ENCODE results near the gene AREG.

The AREG gene

DNA sequence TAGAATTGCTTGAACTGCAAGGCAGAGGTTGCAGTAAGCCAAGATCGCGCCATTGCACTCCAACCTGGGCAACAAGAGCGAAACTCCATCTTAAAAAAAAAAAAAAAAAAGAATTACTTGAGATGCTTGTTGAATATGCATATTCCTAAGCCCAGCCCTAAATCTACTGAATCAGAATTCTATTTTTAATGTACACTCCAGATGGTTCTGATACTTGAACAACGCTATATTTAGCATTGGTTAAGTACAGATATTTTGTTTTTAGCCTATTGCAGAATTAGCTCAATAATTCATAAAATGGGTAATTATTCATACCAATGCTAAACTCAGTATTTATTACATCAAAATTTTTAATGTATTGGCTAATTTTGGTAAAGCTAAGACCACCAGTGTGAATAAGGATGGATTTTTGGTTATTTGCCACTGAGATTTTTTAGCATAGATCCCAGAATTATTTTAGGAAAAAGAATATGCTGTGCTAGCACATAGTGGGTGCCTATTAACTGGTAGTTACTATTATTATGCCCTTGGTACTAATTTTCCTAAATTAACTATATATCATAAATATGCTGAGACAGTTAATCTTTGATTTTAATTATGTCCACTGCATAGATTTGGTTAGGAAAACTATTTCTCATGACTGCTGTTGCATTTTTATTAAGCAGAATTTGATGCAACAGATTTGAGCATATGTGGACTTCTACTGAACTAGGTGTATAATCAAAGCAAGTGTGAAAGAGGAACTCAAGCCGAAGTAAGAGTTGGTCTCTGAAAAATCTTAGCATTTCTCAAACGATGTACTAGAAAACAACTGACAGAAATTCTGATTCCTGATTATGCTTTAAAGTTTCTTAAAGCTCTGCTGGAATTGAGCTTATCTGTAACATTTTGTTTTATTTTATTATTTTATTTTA is 9.2 kb downstream of the AREG start:
- no peaks in the 10 kb centered on the region for H3K4me1 ChIP-seq
- DNase-seq: no peak

DNA sequence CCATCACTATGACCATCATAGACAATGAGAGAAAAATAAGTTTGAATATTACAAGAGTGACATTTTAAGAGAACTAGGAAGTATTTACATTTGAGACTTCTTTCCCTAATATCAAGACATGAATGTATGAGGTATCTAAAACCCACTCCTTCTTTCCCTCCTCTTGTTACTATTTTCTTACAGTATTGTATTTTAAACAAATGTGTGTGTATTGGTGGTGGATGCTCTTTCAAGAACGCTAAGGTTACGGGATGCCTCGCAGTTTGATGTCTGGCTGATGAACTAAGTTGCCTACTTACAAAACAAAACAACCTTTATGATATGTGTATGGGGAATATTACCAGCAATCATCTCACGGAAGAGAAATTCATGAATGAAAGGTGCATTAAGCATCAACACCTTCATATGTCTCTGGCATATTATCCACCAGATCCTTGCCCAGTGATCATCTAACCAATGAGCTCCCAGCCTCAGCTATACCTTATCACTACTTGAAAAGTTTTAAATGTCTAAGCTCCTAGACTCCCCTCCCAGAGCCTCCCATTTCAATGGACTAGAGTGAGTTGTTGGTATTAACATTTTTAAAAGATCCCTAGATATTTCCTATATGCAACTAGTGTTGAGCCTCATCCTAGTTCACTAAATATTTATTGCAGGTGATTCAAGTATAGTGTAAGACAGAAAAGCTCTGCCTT is 10.6 kb downstream of the AREG start:
- Histone ChIP-seq H3K4me3 (ENCODE audit: low read depth, low read length) (no peak overlapping the region), H3K36me3 (no peaks in the 10 kb centered on the region), H3K4me1 (no peaks in the 10 kb centered on the region), H3K9me3 (no peaks in the 10 kb centered on the region), H3K27me3 (no peaks in the 10 kb centered on the region)
- DNase-seq: no peak
- TF ChIP-seq, protein P1, sequence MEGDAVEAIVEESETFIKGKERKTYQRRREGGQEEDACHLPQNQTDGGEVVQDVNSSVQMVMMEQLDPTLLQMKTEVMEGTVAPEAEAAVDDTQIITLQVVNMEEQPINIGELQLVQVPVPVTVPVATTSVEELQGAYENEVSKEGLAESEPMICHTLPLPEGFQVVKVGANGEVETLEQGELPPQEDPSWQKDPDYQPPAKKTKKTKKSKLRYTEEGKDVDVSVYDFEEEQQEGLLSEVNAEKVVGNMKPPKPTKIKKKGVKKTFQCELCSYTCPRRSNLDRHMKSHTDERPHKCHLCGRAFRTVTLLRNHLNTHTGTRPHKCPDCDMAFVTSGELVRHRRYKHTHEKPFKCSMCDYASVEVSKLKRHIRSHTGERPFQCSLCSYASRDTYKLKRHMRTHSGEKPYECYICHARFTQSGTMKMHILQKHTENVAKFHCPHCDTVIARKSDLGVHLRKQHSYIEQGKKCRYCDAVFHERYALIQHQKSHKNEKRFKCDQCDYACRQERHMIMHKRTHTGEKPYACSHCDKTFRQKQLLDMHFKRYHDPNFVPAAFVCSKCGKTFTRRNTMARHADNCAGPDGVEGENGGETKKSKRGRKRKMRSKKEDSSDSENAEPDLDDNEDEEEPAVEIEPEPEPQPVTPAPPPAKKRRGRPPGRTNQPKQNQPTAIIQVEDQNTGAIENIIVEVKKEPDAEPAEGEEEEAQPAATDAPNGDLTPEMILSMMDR (IDR thresholded peaks at IDR 0.05; ENCODE audit: low read depth, low read length): no peak

More for the DNA sequence above, 9.2 kb downstream of the AREG start:
- Histone ChIP-seq H3K4me3 (ENCODE audit: low read depth, low read length) (no peak overlapping the region), H3K9me3 (no peaks in the 10 kb centered on the region), H3K27me3 (no peaks in the 10 kb centered on the region), H3K36me3 (no peaks in the 10 kb centered on the region)
- TF ChIP-seq, protein P1 (IDR thresholded peaks at IDR 0.05; ENCODE audit: low read depth, low read length): no peak

DNA sequence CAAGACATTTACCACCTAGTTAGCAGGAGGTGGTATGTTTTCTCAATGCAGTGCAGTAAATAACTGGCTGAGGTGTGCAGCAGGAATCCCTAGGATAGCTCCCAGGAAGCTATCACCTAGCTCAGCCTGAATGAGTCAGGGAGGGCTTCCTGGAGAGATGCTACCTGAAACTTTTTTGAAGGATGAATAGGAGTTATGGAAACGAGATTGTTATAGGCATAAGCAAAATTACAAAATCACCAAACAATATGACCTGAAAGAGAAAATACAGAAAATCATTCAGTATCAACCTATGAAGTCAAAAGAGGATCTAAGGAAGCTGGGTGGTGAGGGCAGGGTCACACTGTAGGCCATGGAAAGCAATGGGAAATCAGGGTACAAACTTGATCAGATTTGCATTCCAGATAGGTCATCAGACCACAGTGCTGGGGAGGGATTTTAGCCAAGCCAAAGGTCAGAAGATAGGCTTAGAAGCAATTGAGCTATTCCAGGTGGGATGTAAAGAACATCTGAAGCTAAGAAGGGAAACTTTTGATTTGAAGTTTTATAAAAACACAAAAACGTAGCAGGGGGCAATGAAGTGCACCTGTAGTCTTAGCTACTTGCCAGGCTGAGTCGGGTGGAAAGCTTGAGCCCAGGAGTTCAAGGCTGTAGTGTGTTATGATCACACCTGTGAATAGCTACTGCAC is 11.3 kb downstream of the AREG start:
- DNase-seq: no peak
- TF ChIP-seq, protein P1 (IDR thresholded peaks at IDR 0.05; ENCODE audit: low read depth, low read length): no peak
- Histone ChIP-seq H3K27me3 (no peaks in the 10 kb centered on the region), H3K4me1 (no peaks in the 10 kb centered on the region), H3K36me3 (no peaks in the 10 kb centered on the region), H3K4me3 (ENCODE audit: low read depth, low read length) (no peak overlapping the region), H3K9me3 (no peaks in the 10 kb centered on the region)

DNA sequence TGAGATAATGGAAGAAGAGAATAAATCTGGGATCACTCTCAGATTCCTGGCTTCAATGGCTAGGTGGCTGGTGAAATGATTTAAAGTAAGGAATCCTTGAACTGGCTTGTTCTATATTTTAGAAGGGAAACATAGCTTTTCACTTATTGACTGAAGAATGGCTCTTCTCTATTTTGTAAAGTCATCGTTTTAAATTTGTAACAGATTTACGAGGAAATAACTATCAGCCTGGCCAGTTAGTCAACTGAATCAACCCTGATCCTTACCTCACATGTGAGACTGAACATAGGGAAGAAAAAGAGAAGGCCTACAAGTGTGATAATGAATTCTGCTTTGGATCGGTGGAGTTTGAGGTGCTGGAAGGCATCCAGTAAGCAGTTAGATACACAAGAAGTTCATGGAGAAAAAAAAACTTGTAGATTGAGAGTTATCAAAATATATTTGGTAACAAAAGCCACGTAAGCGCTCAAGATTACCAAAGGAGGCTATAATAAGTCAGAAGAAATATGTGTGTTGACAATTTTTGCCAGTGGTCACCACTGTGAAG is 12.0 kb downstream of the AREG start:
- Histone ChIP-seq H3K9me3 (no peaks in the 10 kb centered on the region), H3K36me3 (no peaks in the 10 kb centered on the region), H3K4me3 (ENCODE audit: low read depth, low read length) (no peak overlapping the region), H3K4me1 (no peaks in the 10 kb centered on the region), H3K27me3 (no peaks in the 10 kb centered on the region)
- DNase-seq: no peak
- TF ChIP-seq, protein P1 (IDR thresholded peaks at IDR 0.05; ENCODE audit: low read depth, low read length): no peak

DNA sequence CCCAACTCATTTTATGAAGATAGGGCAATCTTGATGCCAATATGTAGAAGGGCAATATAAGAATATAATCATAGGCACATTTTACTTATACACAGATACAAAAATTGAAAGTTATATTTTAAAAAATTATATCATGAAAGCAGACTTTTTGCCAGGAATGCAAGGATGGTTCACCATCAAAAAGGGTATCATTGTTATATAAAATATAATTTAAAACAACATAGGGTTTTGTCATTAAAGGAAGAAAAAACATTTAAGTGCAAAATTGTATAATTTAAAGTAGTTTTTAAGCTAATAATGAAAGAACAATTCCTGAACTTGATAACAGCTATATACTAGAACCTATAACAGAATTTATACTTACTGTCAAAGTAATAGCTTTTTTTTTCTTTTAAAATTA is 15.9 kb downstream of the AREG start:
- Histone ChIP-seq H3K4me1 (no peaks in the 10 kb centered on the region), H3K4me3 (ENCODE audit: low read depth, low read length) (no peak overlapping the region), H3K36me3 (no peaks in the 10 kb centered on the region), H3K27me3 (no peaks in the 10 kb centered on the region), H3K9me3 (no peaks in the 10 kb centered on the region)
- TF ChIP-seq, protein P1 (IDR thresholded peaks at IDR 0.05; ENCODE audit: low read depth, low read length): no peak
- DNase-seq: no peak

Data from BE2C (cell line).